ENCODE data around the gene GREM2. TPM values are rescaled to one million over a fixed set of nuclear protein-coding genes. Genes with fewer than 3 reads are reported as not detected.

The GREM2 gene
- total RNA-seq, 1 donor from 2014 or later = not detected

- no peak overlapping the region for H3K27ac Mint-ChIP-seq
- peaks cover 5% of the 10 kb centered on the region for H3K9me3 Mint-ChIP-seq
- no peaks in the 10 kb centered on the region for H3K27me3 Mint-ChIP-seq
- no peaks in the 10 kb centered on the region for H3K36me3 Mint-ChIP-seq (ENCODE audit: low read depth)
- ChIA-PET CTCF (no interaction called here), POLR2A (no interaction called here)
- DNase-seq = no peak
- ATAC-seq (ENCODE audit: low read depth) = no peak
- TF ChIP-seq CTCF (IDR thresholded peaks at IDR 0.05) = no peak
- no peak overlapping the region for H3K4me3 Mint-ChIP-seq
- no peaks in the 10 kb centered on the region for H3K4me1 Mint-ChIP-seq
- intact Hi-C loops (cut with micrococcal nuclease) = no loop called here
Observed at GRCh38 chr1:240591078-240591477, 20.9 kb downstream of the GREM2 start.

DNA sequence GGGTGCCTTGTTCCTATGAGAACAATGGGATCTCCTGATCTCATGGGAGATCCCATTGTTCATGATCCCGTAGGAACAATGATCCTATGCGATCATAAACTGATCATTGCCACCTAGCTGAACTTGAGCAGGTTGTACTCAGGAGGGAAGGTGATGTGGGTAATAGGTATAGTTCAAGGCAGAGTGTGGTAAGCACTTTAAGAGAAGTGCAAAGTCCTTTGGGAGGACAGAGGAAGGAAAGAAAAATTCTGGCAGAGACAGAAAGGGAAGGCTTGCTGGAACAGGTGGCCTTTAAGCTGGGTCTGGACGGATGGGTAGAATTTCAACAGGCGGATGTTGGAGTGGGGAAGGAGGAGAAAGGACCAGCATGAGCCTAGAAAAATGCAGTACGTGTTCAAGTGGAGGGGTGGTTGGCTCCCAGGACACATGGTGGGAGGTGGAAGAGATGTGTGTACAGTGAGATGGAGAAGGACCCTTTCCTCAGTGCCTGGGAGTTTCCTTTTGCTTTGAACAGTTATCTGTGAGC lies 22.3 kb downstream of the GREM2 start:
- no peaks in the 10 kb centered on the region for H3K4me1 Mint-ChIP-seq
- intact Hi-C loops (cut with micrococcal nuclease) = no loop called here
- POLR2A ChIA-PET = no interaction called here
- H3K36me3 Mint-ChIP-seq (ENCODE audit: low read depth) = no peaks in the 10 kb centered on the region
- H3K27me3 Mint-ChIP-seq = no peaks in the 10 kb centered on the region
- no peak for TF ChIP-seq CTCF (IDR thresholded peaks at IDR 0.05)
- H3K27ac Mint-ChIP-seq = no peak overlapping the region
- peaks cover 8% of the 10 kb centered on the region for H3K9me3 Mint-ChIP-seq
- ATAC-seq (ENCODE audit: low read depth) (no peak), DNase-seq (no peak)
- CTCF ChIA-PET = no interaction called here
- no peak overlapping the region for H3K4me3 Mint-ChIP-seq

- no peak overlapping the region for H3K4me3 Mint-ChIP-seq
- no peaks in the 10 kb centered on the region for H3K27me3 Mint-ChIP-seq
- H3K27ac Mint-ChIP-seq = no peak overlapping the region
- POLR2A ChIA-PET = no interaction called here
- no peak for TF ChIP-seq CTCF (IDR thresholded peaks at IDR 0.05)
- intact Hi-C loops (cut with micrococcal nuclease) = no loop called here
- H3K9me3 Mint-ChIP-seq = peaks cover 8% of the 10 kb centered on the region
- CTCF ChIA-PET = no interaction called here
- ATAC-seq (ENCODE audit: low read depth) (no peak), DNase-seq (no peak)
- no peaks in the 10 kb centered on the region for H3K4me1 Mint-ChIP-seq
- no peaks in the 10 kb centered on the region for H3K36me3 Mint-ChIP-seq (ENCODE audit: low read depth)
Observed at GRCh38 chr1:240586006-240586405, 25.9 kb downstream of the GREM2 start.

DNA sequence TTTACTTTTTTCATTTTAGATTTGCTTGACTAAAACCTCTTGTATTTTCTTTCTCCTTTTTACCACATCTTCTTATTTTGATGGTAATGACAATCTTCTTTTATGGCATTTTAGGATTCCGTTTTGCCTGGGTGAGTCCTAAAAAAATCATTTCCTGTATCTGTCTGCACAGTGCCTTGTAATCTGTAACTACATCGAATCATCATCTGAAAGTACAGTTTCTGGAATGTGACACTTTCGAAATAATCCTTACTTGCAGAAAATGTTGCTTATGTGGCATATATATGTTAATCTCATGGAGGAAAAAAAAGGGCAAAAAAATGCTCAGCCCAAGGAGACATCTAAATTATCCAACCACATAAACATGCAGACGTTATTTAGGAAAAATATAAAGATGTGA lies 29.0 kb downstream of the GREM2 start:
- POLR2A ChIA-PET = no interaction called here
- H3K36me3 Mint-ChIP-seq (ENCODE audit: low read depth) = no peaks in the 10 kb centered on the region
- H3K27ac Mint-ChIP-seq = no peak overlapping the region
- H3K4me3 Mint-ChIP-seq = no peak overlapping the region
- CTCF ChIA-PET = no interaction called here
- peaks cover 6% of the 10 kb centered on the region for H3K9me3 Mint-ChIP-seq
- ATAC-seq (ENCODE audit: low read depth) (no peak), DNase-seq (no peak)
- no peak for TF ChIP-seq CTCF (IDR thresholded peaks at IDR 0.05)
- H3K27me3 Mint-ChIP-seq = no peaks in the 10 kb centered on the region
- no peaks in the 10 kb centered on the region for H3K4me1 Mint-ChIP-seq
- intact Hi-C loops (cut with micrococcal nuclease) = no loop called here

DNA sequence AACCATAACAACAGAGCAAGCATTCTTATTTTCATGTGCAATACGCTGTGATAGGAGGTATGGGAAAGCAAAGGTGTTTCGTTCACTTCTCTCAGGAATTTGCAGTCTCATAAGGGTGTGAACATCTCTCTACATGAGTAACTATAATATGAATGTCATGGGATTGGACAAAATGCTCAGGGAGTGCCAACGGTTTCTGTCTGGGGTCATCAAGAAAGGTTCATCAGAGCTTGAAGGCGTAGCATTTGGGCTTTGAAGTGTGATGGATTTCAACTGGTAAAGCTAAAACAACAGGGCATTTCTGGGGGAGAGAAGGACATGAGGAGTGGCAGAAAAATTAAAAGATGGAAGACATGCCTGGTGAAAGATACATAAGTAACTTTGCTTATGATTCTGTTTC lies 32.4 kb downstream of the GREM2 start:
- H3K27ac Mint-ChIP-seq = no peak overlapping the region
- no peak overlapping the region for H3K4me3 Mint-ChIP-seq
- peaks cover 16% of the 10 kb centered on the region for H3K9me3 Mint-ChIP-seq
- no peaks in the 10 kb centered on the region for H3K36me3 Mint-ChIP-seq (ENCODE audit: low read depth)
- H3K27me3 Mint-ChIP-seq = no peaks in the 10 kb centered on the region
- no peak for TF ChIP-seq CTCF (IDR thresholded peaks at IDR 0.05)
- DNase-seq = no peak
- peaks cover 7% of the 10 kb centered on the region for H3K4me1 Mint-ChIP-seq
- CTCF ChIA-PET = no interaction called here
- POLR2A ChIA-PET = no interaction called here
- intact Hi-C loops (cut with micrococcal nuclease) = no loop called here
- ATAC-seq (ENCODE audit: low read depth) = no peak
